Lower lobe of right lung (tissue), 2 donors: Measurements from ENCODE around the gene PAGE1. TPM values are rescaled to one million over a fixed set of nuclear protein-coding genes. Genes with fewer than 3 reads are reported as not detected.

Experiments used
- ATAC-seq, 2 donors: fragments of 200-7000 bp; cut with Tn5 transposase; one replicate each; pipeline ENCODE4 v1.9.1; 2020 to 2022; ENCODE audit warnings: mild to moderate bottlenecking in 2 of 2, moderate library complexity in 2 of 2
- DNase-seq: peaks from one replicate; pipeline ENCODE4 v3.0.0-alpha.2; 2020
- H3K27ac ChIP-seq: fragments of 200-600 bp; one replicate; pipeline ENCODE4 v1.8.0; 2022
- H3K27me3 ChIP-seq: fragments of 200-600 bp; one replicate; pipeline ENCODE4 v1.8.0; 2022; ENCODE audit warnings: low read depth
- H3K36me3 ChIP-seq: fragments of 200-600 bp; one replicate; pipeline ENCODE4 v1.8.0; 2022; ENCODE audit warnings: mild to moderate bottlenecking
- H3K4me1 ChIP-seq: fragments of 200-600 bp; one replicate; pipeline ENCODE4 v1.8.0; 2022
- H3K4me3 ChIP-seq: fragments of 200-600 bp; one replicate; pipeline ENCODE4 v1.8.0; 2022; ENCODE audit warnings: mild to moderate bottlenecking
- H3K9me3 ChIP-seq: fragments of 200-600 bp; one replicate; pipeline ENCODE4 v1.8.0; 2022
- intact Hi-C: fragments of 100-400 bp; cut with DNase I; formaldehyde crosslinking; loops from one replicate; pipeline ENCODE4 v1.11.0; 2022
- total RNA-seq: library from RNA; stranded (reverse); fragmentation: NEBNext Ultra II Directional; extraction: Animal tissue kit (Norgen Biotek cat#: 25700); gene quantifications from one replicate; pipeline ENCODE4 v1.2.1, GENCODE V29; 2021
- TF ChIP-seq, protein P1 (sequence below): fragments of 200-600 bp; IDR thresholded peaks from one replicate; pipeline ENCODE4 v1.8.0; 2022; ENCODE audit warnings: antibody characterized with exemption, mild to moderate bottlenecking
- donor health status: DM: no; HTN: yes; CAD: no; lungs with severe emphysema.

PAGE1 gene
- total RNA-seq, 1 donor from 2014 or later = not detected

DNA sequence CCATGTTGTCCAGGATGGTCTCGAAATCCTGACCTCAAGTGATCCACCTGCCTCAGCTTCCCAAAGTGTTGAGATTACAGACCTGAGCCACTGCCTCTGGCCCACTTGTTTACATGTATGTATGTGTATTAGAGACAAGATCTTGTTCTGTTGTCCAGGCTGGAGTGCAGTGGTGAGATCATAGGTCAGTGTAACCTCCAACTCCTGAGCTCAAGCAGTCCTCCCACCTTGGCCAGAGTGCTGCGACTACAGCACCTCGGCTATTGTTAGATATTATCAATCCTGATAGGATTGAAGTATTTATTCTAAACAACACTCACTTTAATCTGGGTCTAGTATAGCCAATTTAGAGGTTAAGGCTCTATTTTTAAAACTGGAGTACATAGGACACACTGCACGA is 36.0 kb downstream of the PAGE1 start:
- no peaks in the 10 kb centered on the region for H3K27me3 ChIP-seq
- H3K36me3 ChIP-seq = no peaks in the 10 kb centered on the region
- H3K4me3 ChIP-seq = no peak overlapping the region
- no peak overlapping the region for H3K27ac ChIP-seq
- no peak for DNase-seq
- ATAC-seq = no peak
- TF ChIP-seq, protein P1, sequence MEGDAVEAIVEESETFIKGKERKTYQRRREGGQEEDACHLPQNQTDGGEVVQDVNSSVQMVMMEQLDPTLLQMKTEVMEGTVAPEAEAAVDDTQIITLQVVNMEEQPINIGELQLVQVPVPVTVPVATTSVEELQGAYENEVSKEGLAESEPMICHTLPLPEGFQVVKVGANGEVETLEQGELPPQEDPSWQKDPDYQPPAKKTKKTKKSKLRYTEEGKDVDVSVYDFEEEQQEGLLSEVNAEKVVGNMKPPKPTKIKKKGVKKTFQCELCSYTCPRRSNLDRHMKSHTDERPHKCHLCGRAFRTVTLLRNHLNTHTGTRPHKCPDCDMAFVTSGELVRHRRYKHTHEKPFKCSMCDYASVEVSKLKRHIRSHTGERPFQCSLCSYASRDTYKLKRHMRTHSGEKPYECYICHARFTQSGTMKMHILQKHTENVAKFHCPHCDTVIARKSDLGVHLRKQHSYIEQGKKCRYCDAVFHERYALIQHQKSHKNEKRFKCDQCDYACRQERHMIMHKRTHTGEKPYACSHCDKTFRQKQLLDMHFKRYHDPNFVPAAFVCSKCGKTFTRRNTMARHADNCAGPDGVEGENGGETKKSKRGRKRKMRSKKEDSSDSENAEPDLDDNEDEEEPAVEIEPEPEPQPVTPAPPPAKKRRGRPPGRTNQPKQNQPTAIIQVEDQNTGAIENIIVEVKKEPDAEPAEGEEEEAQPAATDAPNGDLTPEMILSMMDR = no peak
- intact Hi-C loops = no loop called here
- no peaks in the 10 kb centered on the region for H3K9me3 ChIP-seq
- H3K4me1 ChIP-seq = no peaks in the 10 kb centered on the region

DNA sequence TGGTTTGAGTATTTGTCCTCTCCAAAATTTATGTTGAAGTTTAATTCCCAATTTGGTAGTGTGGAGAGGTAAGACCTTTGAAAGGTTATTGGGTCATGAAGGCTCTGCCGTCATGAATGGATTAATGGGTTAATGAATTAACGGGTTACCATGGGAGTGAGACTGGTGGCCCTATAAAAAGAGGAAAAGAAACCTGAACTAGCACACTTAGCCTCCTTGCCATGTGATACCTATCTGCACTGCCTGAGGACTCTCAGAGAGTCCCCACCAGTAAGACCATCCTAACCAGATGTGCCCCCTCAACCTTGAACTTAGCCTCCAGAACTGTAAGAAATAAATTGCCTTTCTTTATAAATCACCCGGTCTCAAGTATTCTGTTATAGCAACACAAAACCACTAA is 39.3 kb downstream of the PAGE1 start:
- no peaks in the 10 kb centered on the region for H3K27me3 ChIP-seq
- no peak overlapping the region for H3K4me3 ChIP-seq
- TF ChIP-seq, protein P1 = no peak
- no peaks in the 10 kb centered on the region for H3K36me3 ChIP-seq
- no peaks in the 10 kb centered on the region for H3K4me1 ChIP-seq
- intact Hi-C loops = no loop called here
- DNase-seq (no peak), ATAC-seq (no peak)
- no peak overlapping the region for H3K27ac ChIP-seq
- H3K9me3 ChIP-seq = no peaks in the 10 kb centered on the region

DNA sequence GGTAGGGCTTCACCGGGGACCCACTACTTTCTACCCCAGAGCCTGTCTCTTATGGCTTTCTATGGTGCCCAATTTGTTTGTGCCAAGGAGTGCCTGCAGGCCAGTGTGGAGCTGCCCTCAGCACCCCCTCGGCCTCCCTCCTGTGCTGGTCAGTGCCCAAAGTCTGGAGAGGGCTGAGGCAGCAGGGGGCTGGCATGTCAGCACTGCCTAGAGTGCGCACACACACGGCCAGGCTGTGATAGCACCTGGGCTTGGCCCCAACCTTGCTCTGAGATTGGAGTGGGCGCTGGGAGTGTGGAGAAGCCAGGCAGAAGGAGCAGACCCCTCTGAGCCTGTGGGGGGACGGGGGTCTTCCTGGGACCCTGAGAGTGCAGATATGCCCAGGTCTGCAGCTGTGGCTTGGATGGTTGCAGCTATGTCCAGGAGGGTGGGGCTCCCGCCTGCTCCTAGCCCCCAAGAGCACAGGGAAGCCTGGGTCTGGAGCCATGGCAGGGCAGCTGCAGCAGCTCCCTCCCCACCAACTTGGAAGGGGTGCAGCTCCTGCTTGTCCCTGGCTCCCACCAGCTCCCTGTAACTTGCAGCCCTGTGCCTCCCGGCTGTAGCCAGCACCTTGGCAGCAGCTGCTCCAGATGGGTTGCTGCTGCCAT is 50.7 kb downstream of the PAGE1 start:
- H3K4me3 ChIP-seq = no peak overlapping the region
- ATAC-seq (no peak), DNase-seq (no peak)
- H3K4me1 ChIP-seq = no peaks in the 10 kb centered on the region
- TF ChIP-seq, protein P1 = no peak
- H3K9me3 ChIP-seq = no peaks in the 10 kb centered on the region
- H3K27ac ChIP-seq = no peak overlapping the region
- intact Hi-C loops = no loop called here
- H3K27me3 ChIP-seq = no peaks in the 10 kb centered on the region
- H3K36me3 ChIP-seq = no peaks in the 10 kb centered on the region

Other genes starting within 250 kb of the PAGE1 start
- not detected for gene GAGE12C, start 163.8 kb downstream of the PAGE1 start, total RNA-seq
- gene GAGE12D, start 154.3 kb downstream of the PAGE1 start, total RNA-seq = not detected
- gene GAGE12E, start 144.7 kb downstream of the PAGE1 start, total RNA-seq = not detected
- not detected for gene GAGE12F, start 135.1 kb downstream of the PAGE1 start, total RNA-seq
- gene GAGE12G, start 125.6 kb downstream of the PAGE1 start, total RNA-seq = not detected
- gene GAGE12H, start 116.0 kb downstream of the PAGE1 start, total RNA-seq = not detected
- not detected for gene GAGE2A, start 106.5 kb downstream of the PAGE1 start, total RNA-seq
- not detected for gene GAGE1, start 97.0 kb downstream of the PAGE1 start, total RNA-seq
- not detected for gene PAGE4, start 133.3 kb upstream of the PAGE1 start, total RNA-seq
- 3.1 TPM for gene USP27X, start 183.5 kb upstream of the PAGE1 start, total RNA-seq
- gene CLCN5, start 226.6 kb upstream of the PAGE1 start, total RNA-seq = 12.9 TPM